ENCODE data around the gene UBB.

DNA sequence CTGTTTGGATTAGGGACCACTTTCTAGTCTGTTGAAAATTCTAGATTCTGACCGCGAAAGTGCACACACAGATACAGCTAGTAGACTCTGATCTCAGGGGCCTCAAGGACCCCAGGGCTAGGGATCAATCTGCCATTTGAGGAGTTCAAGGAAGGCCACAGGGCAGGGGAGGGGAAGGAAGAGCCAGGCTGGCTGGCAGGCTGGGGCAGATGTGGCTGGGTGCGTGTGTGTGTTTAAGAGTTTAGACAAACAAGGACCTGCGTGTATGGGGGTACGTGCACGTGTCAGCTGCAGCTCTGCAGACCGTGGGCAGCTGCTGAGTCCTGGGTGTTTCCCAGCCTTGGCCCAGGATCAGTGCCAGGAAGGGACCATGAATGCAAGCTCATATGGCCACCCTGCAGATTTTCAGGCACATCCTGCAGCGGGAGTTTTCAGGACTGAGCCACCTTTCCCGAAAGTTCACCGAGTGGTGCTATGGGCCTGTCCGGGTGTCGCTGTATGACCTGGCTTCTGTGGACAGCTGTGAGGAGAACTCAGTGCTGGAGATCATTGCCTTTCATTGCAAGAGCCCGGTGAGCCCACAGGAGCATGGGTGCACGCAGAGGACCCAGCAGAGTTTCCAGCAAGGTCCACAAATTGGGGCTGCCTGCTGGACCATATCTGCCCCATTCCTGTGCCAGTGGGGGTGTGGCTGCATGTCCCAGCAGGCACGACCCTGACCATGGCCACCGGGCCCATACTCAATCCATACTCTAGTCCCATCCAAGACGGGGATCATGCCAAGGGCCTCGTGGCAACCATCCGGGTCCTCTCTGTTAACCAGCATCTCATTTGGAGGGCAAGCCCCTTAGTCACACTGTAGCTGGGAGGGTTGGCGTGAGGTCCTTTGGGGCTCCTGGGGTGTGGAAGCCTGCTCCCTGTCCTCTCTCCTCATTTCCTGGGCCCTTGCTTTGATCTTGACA, 45.1 kb downstream of the UBB start:
- TF ChIP-seq POLR2A (IDR thresholded peaks at IDR 0.05) = no peak
- TF ChIP-seq, protein P1, sequence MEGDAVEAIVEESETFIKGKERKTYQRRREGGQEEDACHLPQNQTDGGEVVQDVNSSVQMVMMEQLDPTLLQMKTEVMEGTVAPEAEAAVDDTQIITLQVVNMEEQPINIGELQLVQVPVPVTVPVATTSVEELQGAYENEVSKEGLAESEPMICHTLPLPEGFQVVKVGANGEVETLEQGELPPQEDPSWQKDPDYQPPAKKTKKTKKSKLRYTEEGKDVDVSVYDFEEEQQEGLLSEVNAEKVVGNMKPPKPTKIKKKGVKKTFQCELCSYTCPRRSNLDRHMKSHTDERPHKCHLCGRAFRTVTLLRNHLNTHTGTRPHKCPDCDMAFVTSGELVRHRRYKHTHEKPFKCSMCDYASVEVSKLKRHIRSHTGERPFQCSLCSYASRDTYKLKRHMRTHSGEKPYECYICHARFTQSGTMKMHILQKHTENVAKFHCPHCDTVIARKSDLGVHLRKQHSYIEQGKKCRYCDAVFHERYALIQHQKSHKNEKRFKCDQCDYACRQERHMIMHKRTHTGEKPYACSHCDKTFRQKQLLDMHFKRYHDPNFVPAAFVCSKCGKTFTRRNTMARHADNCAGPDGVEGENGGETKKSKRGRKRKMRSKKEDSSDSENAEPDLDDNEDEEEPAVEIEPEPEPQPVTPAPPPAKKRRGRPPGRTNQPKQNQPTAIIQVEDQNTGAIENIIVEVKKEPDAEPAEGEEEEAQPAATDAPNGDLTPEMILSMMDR (IDR thresholded peaks at IDR 0.05) = no peak

Measured in vagina (tissue), 2 donors.